ENCODE data around the gene RBM12.
A peak's percentile ranks its signal among the peaks of the same experiment; 100 is the strongest.

RBM12 gene

GRCh38 chr20:35652641-35653429 lies 11.9 kb downstream of the RBM12 start:
- DNase-seq, result no peak

GRCh38 chr20:35651958-35652357 lies 12.7 kb downstream of the RBM12 start:
- no peak for DNase-seq

DNA sequence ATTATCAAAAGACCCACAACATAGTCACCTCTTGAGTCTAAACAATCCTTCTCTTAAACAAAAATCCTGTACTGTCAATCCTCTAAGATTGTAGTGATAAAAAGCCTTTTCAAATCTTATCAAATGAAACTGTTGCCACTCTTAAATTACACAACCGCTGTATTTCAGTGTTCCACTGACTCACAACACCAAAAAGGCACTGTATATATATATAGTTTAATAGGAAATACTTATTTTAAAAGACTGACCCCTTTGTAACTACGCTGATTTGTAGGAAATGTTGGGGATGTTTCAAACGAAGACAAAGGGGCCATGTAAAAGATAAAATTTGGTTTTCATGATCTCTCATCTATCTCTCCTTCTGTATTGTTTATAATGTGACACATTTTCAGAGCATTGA lies 14.1 kb downstream of the RBM12 start:
- no peak for DNase-seq

DNA sequence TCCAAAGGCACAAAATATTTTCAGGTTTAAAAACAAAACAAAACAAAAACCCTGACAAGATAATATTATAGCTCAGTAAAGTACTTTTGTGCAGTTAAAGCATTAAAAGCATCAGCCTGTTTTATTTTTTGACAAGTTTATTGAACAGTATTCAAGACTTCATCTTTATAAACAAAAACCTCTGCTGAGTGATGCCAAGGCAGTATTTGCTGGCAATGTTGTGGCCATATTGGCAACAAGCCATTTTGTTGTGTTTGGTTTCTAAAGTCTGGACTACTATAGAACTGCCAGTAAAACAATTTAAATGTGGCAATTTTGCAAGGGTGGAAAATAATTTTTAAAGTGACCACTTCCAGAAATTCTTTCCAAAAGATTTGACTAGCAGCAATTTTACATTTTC lies 15.9 kb downstream of the RBM12 start:
- no peak for DNase-seq

DNA sequence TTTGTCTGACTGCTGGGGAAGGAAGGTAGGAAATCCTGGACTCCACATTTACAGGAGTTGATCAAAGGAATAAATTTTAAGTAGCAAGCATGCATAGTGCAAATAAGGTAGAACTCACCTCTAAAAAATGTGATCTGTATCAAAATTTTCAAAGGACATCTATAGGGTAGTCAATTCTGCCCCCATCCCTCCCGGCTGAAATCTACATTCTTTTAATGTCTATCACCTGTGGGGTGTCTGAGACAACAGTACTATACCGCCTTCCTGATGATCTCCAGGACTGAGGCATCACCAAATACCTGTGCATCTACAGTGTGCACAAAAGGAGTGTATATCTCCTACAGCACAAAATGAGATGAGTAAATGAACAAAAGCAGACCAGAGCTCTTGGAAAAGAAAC lies 19.9 kb downstream of the RBM12 start:
- no peak for DNase-seq

DNA sequence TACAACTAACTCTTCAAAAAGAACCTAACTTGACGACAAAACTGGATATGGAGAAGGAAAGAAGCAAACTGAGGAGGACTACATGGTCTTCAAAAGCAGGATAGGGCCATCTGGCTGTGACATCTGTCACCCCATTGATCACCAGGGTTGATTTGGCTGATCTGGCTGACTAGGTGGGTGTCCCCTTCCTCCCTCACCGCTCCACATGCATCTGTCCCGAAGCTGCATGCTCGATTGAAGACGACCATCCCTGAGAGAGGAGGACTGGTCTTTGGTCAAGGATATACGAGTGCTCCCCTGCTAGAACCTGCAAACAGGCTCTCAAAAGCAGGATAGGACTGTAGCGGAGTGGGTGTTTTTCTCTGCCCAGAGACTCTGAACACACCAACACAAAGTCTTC lies 21.7 kb downstream of the RBM12 start:
- no peak for DNase-seq

- no peak for DNase-seq
These were observed 23.0 kb downstream of the RBM12 start for GRCh38 chr20:35641743-35642142.

DNA sequence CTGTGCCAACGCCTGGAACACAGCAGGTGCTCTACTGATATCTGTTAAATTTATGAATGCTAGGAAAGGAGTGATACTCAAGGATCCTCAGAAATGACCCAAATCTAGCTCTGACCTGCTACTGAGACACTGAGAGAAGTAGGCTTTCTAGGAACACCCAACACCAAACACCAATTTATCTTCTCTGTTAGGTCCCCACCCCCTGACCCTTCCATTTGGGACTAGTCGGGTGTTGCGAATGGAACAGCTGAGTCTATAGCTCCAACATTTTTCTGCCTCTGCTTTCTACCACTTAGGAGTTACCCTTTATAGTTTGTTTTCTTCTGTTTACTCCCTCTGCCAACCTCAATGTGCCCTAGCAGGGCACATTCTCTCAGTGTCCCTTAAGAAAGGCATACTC lies 24.0 kb downstream of the RBM12 start:
- DNase-seq, result no peak

- no peak for DNase-seq
These were observed 25.9 kb downstream of the RBM12 start for GRCh38 chr20:35638751-35639150.

GRCh38 chr20:35637276-35637675 lies 27.4 kb downstream of the RBM12 start:
- no peak for DNase-seq

GRCh38 chr20:35636095-35636494 lies 28.6 kb downstream of the RBM12 start:
- DNase-seq, result no peak

- DNase-seq, result no peak
These were observed 29.0 kb downstream of the RBM12 start for GRCh38 chr20:35635652-35636051.

GRCh38 chr20:35632539-35633115 lies 32.1 kb downstream of the RBM12 start:
- no peak for DNase-seq

DNA sequence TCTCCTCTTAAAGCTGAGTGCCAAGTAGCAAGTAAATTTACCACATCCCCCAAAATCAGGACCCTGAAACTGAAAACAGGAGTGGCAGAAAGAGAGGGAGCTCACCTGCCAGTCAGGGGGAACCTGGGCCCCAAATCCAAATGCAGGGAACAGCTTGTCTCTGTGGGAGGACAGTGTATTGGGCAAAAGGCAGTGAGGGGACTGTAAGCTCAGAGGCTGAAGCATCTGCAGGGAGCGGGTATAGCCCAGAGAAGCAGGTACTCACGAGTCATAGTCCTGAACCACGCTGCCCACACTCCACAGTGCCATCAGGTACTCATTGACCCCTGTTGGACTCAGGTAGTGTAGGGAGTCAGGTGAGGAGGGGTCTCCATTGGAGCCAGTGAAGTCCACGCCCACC lies 34.1 kb downstream of the RBM12 start:
- no peak for DNase-seq

GRCh38 chr20:35629427-35630145 lies 35.1 kb downstream of the RBM12 start:
- DNase-seq, result no peak

- DNase-seq, result no peak
These were observed 37.6 kb downstream of the RBM12 start for GRCh38 chr20:35627121-35627520.

GRCh38 chr20:35626386-35627001 lies 38.2 kb downstream of the RBM12 start:
- DNase-seq, result no peak

DNA sequence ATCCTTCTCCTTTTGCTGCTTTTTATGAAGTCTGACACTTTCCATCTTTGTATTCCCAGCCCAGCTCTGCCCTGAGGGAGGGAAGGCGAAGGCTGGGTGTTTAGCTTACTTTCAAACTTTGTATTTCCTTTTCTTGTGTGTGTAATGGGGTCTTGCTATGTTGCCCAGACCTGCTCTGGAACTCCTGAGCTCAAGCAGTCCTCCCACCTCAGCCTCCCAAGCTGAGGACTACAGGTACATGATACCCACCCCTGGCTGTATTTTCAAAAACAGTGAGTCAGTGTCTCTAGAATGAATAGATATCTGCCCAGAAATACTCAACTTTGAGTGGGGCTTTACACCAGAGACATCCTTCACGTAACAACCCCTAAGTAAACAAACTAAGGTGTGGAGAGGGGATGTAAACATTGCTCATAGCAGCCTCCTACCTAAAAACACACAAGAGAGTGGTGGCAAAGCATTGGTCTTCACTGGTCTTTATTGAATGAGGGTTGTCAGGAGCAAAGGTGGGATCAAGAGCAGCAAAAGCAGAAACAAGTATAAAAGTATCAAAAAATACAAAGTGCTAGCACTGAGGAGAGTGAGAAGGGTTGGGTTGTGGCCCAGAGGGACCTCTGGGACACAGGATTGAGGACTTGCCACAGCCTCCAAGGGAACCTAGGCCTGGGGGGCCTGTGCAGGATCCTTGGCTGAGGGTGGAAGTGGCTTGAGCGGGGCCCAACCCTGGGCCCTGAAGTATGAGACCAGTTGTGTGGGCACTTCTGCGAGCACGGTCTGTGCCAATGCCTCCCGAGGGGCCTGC lies 38.9 kb downstream of the RBM12 start:
- DNase-seq, result no peak

GRCh38 chr20:35621560-35621946 lies 43.1 kb downstream of the RBM12 start:
- no peak for DNase-seq

GRCh38 chr20:35620818-35621559 lies 43.7 kb downstream of the RBM12 start:
- no peak for DNase-seq

GRCh38 chr20:35619196-35620095 lies 45.3 kb downstream of the RBM12 start:
- peak; percentile 73 to 86 (median 82) for DNase-seq
